K562 (cell line): Measurements from ENCODE around the gene TBX10. TPM values are rescaled to one million over a fixed set of nuclear protein-coding genes. Genes with fewer than 3 reads are reported as not detected.
A peak's percentile ranks its signal among the peaks of the same experiment; 100 is the strongest.

ENCODE experiments used
- ATAC-seq: fragments of 200-7000 bp; cut with Tn5 transposase; 3 replicates; pipeline ENCODE4 v1.9.1; 2020; ENCODE audit warnings: moderate library complexity
- BruUV-seq: library from RNA; stranded (reverse); fragments of 400-500 nt; replicated peaks from 2 replicates; lab custom pipeline; 2021; lab: Mats Ljungman, UMichigan
- CTCF ChIA-PET: fragments of 300-600 bp; formaldehyde crosslinking; extraction: SDS; loops from one replicate; lab custom pipeline; 2021; ENCODE audit warnings: low intra/inter-chr PET ratio; lab: Yijun Ruan, JAX
- POLR2A ChIA-PET: fragments of 300-600, 350-650 bp; sonication (Branson Sonifier 250); formaldehyde crosslinking; extraction: SDS; loops from one replicate; lab custom pipeline; 2021; ENCODE audit warnings: antibody characterized with exemption, inconsistent platforms; lab: Yijun Ruan, JAX
- DNase-seq, 4 experiments: peaks; one replicate each; pipeline versions ENCODE4 v3.0.0 to v3.0.0-alpha.2; 2011 to 2018; ENCODE audit warnings: low spot score in 3 of 4, mixed read lengths in 3 of 4; ENCODE audit errors: extremely low read depth in 1 of 4
- FAIRE-seq: peaks from 2 replicates; lab custom pipeline; 2011; peaks lifted over from hg19 to GRCh38; lab: Jason Lieb, UNC
- H2AFZ ChIP-seq: 2 replicates; pipeline ENCODE4 v1.6.0; 2011; ENCODE audit warnings: low read depth, low read length, control low read depth, inconsistent platforms
- H3K27ac ChIP-seq: fragments of 200-600 bp; 3 replicates; pipeline ENCODE4 v1.8.0; 2011; ENCODE audit warnings: low read depth, mild to moderate bottlenecking, control low read depth, inconsistent platforms, low read length, moderate library complexity, mixed read lengths; ENCODE audit errors: extremely low read depth
- H3K27me3 ChIP-seq, 2 experiments: fragments of 300-600 bp in 1 of 2; 2 replicates in 1 of 2; 3 replicates in 1 of 2; pipeline versions ENCODE4 v1.6.0 to v1.8.0; 2011; ENCODE audit warnings: inconsistent platforms in 2 of 2, low read length in 2 of 2, mild to moderate bottlenecking in 1 of 2, mixed read lengths in 1 of 2, moderate library complexity in 1 of 2; ENCODE audit not compliant: control insufficient read depth in 2 of 2, insufficient read depth in 2 of 2
- H3K36me3 ChIP-seq: fragments of 300-600 bp; 3 replicates; pipeline ENCODE4 v1.8.0; 2011; ENCODE audit warnings: mild to moderate bottlenecking, low read length, inconsistent platforms; ENCODE audit not compliant: control insufficient read depth, insufficient read depth
- H3K4me1 ChIP-seq, 2 experiments: fragments of 200-600 bp in 1 of 2; replicated peaks in 1 of 2; 2 replicates in 1 of 2; 3 replicates in 1 of 2; pipeline versions ENCODE4 v1.5.1 to v1.8.0; 2011; ENCODE audit warnings: inconsistent platforms in 2 of 2, low read length in 2 of 2, mild to moderate bottlenecking in 1 of 2, mixed read lengths in 1 of 2, moderate library complexity in 1 of 2; ENCODE audit not compliant: control insufficient read depth in 2 of 2, insufficient read depth in 2 of 2
- H3K4me2 ChIP-seq: 2 replicates; pipeline ENCODE4 v1.6.1; 2011; ENCODE audit warnings: low read length, control low read depth, inconsistent platforms, mixed read lengths; ENCODE audit not compliant: insufficient read depth
- H3K4me3 ChIP-seq: fragments of 200-600 bp; sonication (generic), shearing (Covaris generic); 2 replicates; pipeline ENCODE4 v1.5.1; 2016; ENCODE audit warnings: control low read depth, inconsistent platforms
- H3K79me2 ChIP-seq: fragments of 200-600 bp; 3 replicates; pipeline ENCODE4 v1.8.0; 2011; ENCODE audit warnings: low read length, inconsistent platforms; ENCODE audit not compliant: control insufficient read depth, insufficient read depth
- H3K9ac ChIP-seq, 2 experiments: 2 replicates each; pipeline versions ENCODE4 v1.6.0 to v1.6.1; 2011; ENCODE audit warnings: low read depth in 2 of 2, low read length in 2 of 2, control low read depth in 1 of 2, inconsistent platforms in 1 of 2, mild to moderate bottlenecking in 1 of 2, mixed read lengths in 1 of 2; ENCODE audit not compliant: insufficient read depth in 1 of 2
- H3K9me1 ChIP-seq: one replicate; pipeline ENCODE4 v1.6.0; 2011; ENCODE audit warnings: inconsistent platforms, mild to moderate bottlenecking, low read length, moderate library complexity; ENCODE audit not compliant: control insufficient read depth, insufficient read depth
- H3K9me3 ChIP-seq: replicated peaks from 2 replicates; pipeline ENCODE4 v1.5.1; 2011; ENCODE audit warnings: low read depth, low read length, inconsistent platforms; ENCODE audit not compliant: control insufficient read depth, insufficient read depth
- H4K20me1 ChIP-seq: replicated peaks from 2 replicates; pipeline ENCODE4 v1.6.1; 2011; ENCODE audit warnings: low read length, inconsistent platforms, mixed read lengths; ENCODE audit not compliant: control insufficient read depth, insufficient read depth
- CBFA2T3 ChIP-seq: fragments of 450-650 bp; IDR thresholded peaks from 2 replicates; pipeline ENCODE4 v1.6.1; 2017
- CBX1 ChIP-seq: sonication (generic); IDR thresholded peaks from 2 replicates; pipeline ENCODE4 v1.6.1; 2016; ENCODE audit warnings: antibody characterized with exemption, low read depth, mild to moderate bottlenecking
- EHMT2 ChIP-seq: fragments of 450-650 bp; IDR thresholded peaks from 2 replicates; pipeline ENCODE4 v1.6.1; 2018; ENCODE audit warnings: antibody characterized with exemption
- IRF2 ChIP-seq: sonication (generic); formaldehyde crosslinking; IDR thresholded peaks from 2 replicates; pipeline ENCODE4 v1.8.1; 2022; ENCODE audit warnings: mild to moderate bottlenecking, missing genetic modification reagents
- MAX ChIP-seq: sonication (generic); formaldehyde crosslinking; IDR thresholded peaks from 2 replicates; pipeline ENCODE4 v1.9.0; 2022; ENCODE audit warnings: mild to moderate bottlenecking, missing genetic modification reagents
- PCBP1 ChIP-seq: fragments of 200-400 bp; formaldehyde crosslinking; IDR thresholded peaks from 2 replicates; pipeline ENCODE4 v1.6.1; 2018; ENCODE audit warnings: mild to moderate bottlenecking, low read depth, low read length; ENCODE audit not compliant: poor library complexity, severe bottlenecking
- PHF8 ChIP-seq: fragments of 200-600 bp; sonication (generic); IDR thresholded peaks from 2 replicates; pipeline ENCODE4 v1.6.1; 2012; ENCODE audit warnings: mixed run types, mild to moderate bottlenecking, inconsistent platforms, low read length, moderate library complexity, borderline replicate concordance
- RBM25 ChIP-seq: fragments of 200-400 bp; formaldehyde crosslinking; IDR thresholded peaks from 2 replicates; pipeline ENCODE4 v1.6.1; 2018; ENCODE audit warnings: low read length, low read depth, moderate library complexity; ENCODE audit not compliant: severe bottlenecking
- RFX1 ChIP-seq: fragments of 450-650 bp; IDR thresholded peaks from 2 replicates; pipeline ENCODE4 v1.6.1; 2016; ENCODE audit warnings: mild to moderate bottlenecking, moderate library complexity
- TBP ChIP-seq: optimal IDR thresholded peaks from 2 replicates; pipeline ENCODE3; 2011; ENCODE audit warnings: low read depth, low read length, improper control_type of control experiment
- ZBTB1 ChIP-seq: sonication (generic); formaldehyde crosslinking; IDR thresholded peaks from 2 replicates; pipeline ENCODE4 v1.8.1; 2023; ENCODE audit warnings: missing genetic modification reagents, low read depth, mild to moderate bottlenecking, borderline replicate concordance
- WGBS: fragments of 100-300 bp; shearing (Covaris generic); methylation state at CpG from one replicate; pipeline ENCODE4 v1.1.6; 2016; ENCODE audit warnings: low coverage, mixed read lengths; ENCODE audit not compliant: insufficient coverage; ENCODE audit errors: missing lambda C conversion rate; 5-methylcytosine and 5-hydroxymethylcytosine counted together
- in situ Hi-C: fragments of 300-500 bp; cut with MboI; formaldehyde crosslinking; loops from 4 replicates; pipeline ENCODE4 v1.15.0; 2018; ENCODE audit warnings: inconsistent platforms, mixed read lengths
- intact Hi-C: fragments of 100-400 bp; cut with micrococcal nuclease; formaldehyde crosslinking; loops from 2 replicates; pipeline ENCODE4 v1.14.2; 2022
- polyA plus RNA-seq, 8 experiments: library from polyadenylated mRNA; depleted of rRNA in 4 of 8; stranded (reverse) in 5 of 8; unstranded in 3 of 8; fragments of >200 nt; fragmentation: Nextera tagmentation in 2 of 8; fragmentation: Illumina TruSeq in 1 of 8; extraction: Ambion mirVana in 2 of 8; extraction: Trizol in 1 of 8; gene quantifications; 2 replicates each; pipeline versions ENCODE4 v1.2.1 to v1.2.3, GENCODE V29; 2011 to 2014; ENCODE audit warnings: inconsistent platforms in 1 of 8, missing spikeins in 1 of 8
- total RNA-seq, 7 experiments: library from RNA; depleted of rRNA in 6 of 7; stranded (reverse); fragments of >200 nt in 6 of 7; fragmentation: Illumina TruSeq in 2 of 7; extraction: Trizol in 2 of 7; gene quantifications; 2 replicates each; pipeline versions ENCODE4 v1.2.1 to v1.2.3, GENCODE V29; 2011 to 2021; ENCODE audit warnings: low replicate concordance in 1 of 7
- TF ChIP-seq, protein P1 (sequence below): sonication (generic); formaldehyde crosslinking; IDR thresholded peaks from 2 replicates; pipeline ENCODE4 v1.8.0; 2023; ENCODE audit warnings: mild to moderate bottlenecking, missing genetic modification reagents
- TF ChIP-seq, protein P2 (sequence below): fragments of 250-450 bp; sonication (Bioruptor Pico); IDR thresholded peaks from 2 replicates; pipeline ENCODE4 v1.5.0; 2021; ENCODE audit warnings: mild to moderate bottlenecking, borderline replicate concordance

The TBX10 gene
- total and polyA plus RNA-seq, 9 of the 15 experiments (the other 6 are each of a cell fraction or from before 2014, with no cell fraction given) = not detected

DNA sequence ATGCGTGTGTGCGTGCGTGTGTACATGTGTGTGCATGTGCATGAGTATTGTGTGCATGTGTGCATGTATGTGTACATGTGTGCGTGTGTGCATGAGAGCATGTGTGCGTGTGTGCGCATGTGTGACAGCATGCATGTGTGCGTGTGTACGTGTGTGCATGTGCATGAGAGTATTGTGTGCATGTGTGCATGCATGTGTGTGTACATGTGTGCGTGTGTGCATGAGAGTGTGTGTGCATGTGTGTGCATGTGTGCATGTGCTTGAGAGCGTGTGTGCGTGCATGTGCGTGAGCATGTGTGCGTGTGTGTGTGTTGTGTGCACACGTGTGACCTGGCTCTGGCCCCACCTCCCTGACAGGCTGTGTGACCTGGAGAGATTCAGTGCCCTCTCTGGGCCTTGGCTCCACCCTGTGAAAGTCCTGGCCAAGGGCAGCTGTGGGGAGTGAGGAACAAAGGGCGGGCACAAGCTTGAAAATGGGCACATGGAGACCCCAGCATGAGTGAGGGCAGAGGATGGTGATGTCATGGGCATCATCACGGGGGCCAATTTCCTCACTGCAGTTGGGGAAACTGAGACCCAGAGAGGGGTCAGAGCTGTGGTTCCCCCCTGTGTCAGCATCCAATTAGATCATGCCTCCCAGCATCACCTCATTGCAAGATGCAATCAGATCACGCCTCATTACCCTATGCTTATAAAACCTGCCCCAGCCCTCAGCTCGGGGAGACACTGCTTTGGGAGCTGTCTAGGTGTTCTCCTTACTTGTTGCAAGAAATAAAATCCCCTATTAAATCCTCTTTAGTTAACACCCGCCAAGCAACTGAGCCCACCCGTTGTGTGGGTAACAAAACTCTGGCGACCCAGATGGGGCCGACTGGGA lies 10.3 kb upstream of the TBX10 start:
- Histone ChIP-seq H3K4me2 (peak overlapping the region; percentile 61; the same call in 1 of the 2 replicates), H4K20me1 (peaks cover 3% of the 10 kb centered on the region; the same call in 1 of the 2 replicates), H3K4me1 (peaks cover 0 to 38% of the 10 kb centered on the region in 2 experiments; a peak in 2 of 5 replicates), H3K9me3 (no peaks in the 10 kb centered on the region; the same call in none of the 2 replicates), H2AFZ (no peak overlapping the region; the same call in 1 of the 2 replicates), H3K9me1 (no peaks in the 10 kb centered on the region), H3K27me3 (peaks cover 2 to 23% of the 10 kb centered on the region in 2 experiments; a peak in 3 of 5 replicates), H3K9ac (peak overlapping the region in 1 of 2 experiments; percentile 88; a peak in 2 of 4 replicates), H3K4me3 (no peak overlapping the region), H3K79me2 (no peaks in the 10 kb centered on the region), H3K36me3 (no peaks in the 10 kb centered on the region), H3K27ac (no peak overlapping the region)
- 52% methylated on average over 22 of the region's 22 CpGs for WGBS
- intact Hi-C loops = loop anchor here (10.0 kb wide), 1 partner anchor 155 kb away; no protein-coding TSS in a partner anchor
- no peak for DNase-seq
- ChIA-PET POLR2A (interaction anchor here (0.6 to 1.2 kb wide), 6 partner anchors 10 to 335 kb away, joined by 3 read pairs; no protein-coding TSS in a partner anchor), CTCF (no interaction called here)
- no peak for FAIRE-seq
- no TSS peak for BruUV-seq
- ATAC-seq = no peak; the same call in 2 of the 3 replicates
- in situ Hi-C loops = loop anchor here (5.0 kb wide), 1 partner anchor 78 kb away; no protein-coding TSS in a partner anchor
- TF ChIP-seq CBX1 (0 out of 2 replicates have a peak, but pooled peaks have one; percentile 45), PCBP1 (no peak), RBM25 (peak; percentile 19), IRF2 (peak; percentile 62; the same call in 1 of the 2 replicates), CBFA2T3 (peak; percentile 18; the same call in 1 of the 2 replicates), PHF8 (no peak), RFX1 (no peak), EHMT2 (no peak), TBP (no peak), ZBTB1 (no peak), MAX (CRISPR knock-in tag) (peak; percentile 68; the same call in 1 of the 2 replicates)
- TF ChIP-seq, protein P1, sequence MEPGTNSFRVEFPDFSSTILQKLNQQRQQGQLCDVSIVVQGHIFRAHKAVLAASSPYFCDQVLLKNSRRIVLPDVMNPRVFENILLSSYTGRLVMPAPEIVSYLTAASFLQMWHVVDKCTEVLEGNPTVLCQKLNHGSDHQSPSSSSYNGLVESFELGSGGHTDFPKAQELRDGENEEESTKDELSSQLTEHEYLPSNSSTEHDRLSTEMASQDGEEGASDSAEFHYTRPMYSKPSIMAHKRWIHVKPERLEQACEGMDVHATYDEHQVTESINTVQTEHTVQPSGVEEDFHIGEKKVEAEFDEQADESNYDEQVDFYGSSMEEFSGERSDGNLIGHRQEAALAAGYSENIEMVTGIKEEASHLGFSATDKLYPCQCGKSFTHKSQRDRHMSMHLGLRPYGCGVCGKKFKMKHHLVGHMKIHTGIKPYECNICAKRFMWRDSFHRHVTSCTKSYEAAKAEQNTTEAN (CRISPR knock-in tag) = peak; percentile 86; the same call in 1 of the 2 replicates
- TF ChIP-seq, protein P2, sequence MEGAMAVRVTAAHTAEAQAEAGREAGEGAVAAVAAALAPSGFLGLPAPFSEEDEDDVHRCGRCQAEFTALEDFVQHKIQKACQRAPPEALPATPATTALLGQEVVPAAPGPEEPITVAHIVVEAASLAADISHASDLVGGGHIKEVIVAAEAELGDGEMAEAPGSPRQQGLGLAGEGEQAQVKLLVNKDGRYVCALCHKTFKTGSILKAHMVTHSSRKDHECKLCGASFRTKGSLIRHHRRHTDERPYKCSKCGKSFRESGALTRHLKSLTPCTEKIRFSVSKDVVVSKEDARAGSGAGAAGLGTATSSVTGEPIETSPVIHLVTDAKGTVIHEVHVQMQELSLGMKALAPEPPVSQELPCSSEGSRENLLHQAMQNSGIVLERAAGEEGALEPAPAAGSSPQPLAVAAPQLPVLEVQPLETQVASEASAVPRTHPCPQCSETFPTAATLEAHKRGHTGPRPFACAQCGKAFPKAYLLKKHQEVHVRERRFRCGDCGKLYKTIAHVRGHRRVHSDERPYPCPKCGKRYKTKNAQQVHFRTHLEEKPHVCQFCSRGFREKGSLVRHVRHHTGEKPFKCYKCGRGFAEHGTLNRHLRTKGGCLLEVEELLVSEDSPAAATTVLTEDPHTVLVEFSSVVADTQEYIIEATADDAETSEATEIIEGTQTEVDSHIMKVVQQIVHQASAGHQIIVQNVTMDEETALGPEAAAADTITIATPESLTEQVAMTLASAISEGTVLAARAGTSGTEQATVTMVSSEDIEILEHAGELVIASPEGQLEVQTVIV = no peak
